HG03280 (cell line): ENCODE data around the gene DCANP1.

Experiments
- ATAC-seq: cut with Tn5 transposase; IDR thresholded peaks from one replicate; pipeline ENCODE4 v1.9.1; 2021; ENCODE audit warnings: mild to moderate bottlenecking, moderate library complexity; ENCODE audit not compliant: unreplicated experiment

The DCANP1 gene

GRCh38 chr5:135426102-135427082 lies 20.8 kb downstream of the DCANP1 start:
- peak; percentile 69 for ATAC-seq

DNA sequence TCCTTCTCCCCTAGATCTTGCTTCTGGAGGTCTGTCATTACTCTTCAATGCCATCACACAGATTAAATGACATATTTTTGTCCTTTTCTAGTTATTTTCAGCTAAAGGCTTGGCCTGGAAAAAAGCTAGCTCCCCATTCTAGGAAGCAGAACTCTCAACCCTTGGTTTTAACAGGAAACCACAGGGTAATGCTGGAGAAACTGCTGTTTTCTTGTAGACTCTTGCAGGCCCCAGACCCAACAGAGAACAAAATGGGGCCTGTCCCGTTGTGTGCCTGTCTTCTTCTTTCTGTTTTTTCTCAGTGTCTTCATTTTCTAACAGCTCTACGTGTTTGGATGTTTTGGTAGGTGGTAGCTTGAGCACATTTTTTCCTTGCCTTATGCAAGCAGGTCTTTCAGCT lies 21.5 kb downstream of the DCANP1 start:
- no peak for ATAC-seq

- ATAC-seq: no peak
These were observed 23.3 kb downstream of the DCANP1 start for GRCh38 chr5:135423846-135424168.

DNA sequence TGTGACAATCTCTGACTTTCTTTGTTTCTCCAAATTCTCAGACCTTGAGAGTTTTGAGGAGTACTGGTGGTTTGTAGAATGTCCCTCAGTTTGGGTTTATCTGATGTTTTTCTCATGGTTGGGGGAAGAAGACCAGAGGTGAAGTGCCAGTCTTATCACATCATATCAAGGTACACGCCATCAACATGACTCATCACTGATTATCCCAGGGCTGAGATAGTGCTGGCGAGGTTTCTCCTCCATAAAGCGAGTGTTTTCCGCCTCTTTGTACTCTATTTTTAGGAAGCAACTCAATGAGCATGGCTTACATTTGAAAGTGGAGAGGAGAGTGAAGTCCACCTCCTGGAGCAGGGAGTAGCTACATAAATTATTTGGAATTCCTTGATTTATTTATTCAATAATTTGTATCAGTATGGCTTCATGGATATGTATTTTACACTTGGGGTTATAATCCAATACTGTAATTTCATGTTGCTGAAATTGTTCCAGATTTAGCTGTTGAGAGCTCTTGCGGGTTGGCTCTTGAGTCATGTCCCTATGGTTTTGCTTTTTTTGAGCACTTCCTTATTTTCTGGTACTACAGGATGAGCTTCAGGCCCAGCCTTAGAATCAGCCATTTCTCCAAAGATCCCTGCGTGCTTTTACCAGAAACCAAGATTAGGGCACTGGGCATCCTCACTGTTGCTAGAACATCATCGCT lies 23.9 kb downstream of the DCANP1 start:
- no peak for ATAC-seq

- ATAC-seq: no peak
These were observed 24.7 kb downstream of the DCANP1 start for GRCh38 chr5:135422419-135422818.

- no peak for ATAC-seq
These were observed 30.1 kb downstream of the DCANP1 start for GRCh38 chr5:135417083-135417482.

DNA sequence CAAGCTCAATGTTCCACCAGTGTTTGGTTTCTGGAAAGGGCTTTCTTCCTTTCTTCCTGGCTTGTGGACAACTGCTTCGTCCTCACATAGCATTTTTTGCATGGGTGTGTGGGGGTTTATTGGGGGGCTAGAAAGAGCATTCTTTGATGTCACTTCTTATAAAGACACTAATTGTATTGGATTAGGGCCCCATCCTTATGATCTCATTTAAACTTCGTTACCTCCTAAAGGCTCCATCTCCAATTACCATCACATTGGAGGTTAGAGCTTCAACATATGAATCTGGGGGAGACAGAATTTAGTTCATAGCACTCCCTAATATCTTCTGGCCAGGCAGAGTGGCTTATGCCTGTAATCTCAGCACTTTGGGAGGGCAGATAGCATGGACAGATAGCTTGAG lies 42.1 kb downstream of the DCANP1 start:
- ATAC-seq: no peak

GRCh38 chr5:135402031-135402430 lies 45.1 kb downstream of the DCANP1 start:
- ATAC-seq: no peak

GRCh38 chr5:135400866-135401265 lies 46.3 kb downstream of the DCANP1 start:
- ATAC-seq: no peak

DNA sequence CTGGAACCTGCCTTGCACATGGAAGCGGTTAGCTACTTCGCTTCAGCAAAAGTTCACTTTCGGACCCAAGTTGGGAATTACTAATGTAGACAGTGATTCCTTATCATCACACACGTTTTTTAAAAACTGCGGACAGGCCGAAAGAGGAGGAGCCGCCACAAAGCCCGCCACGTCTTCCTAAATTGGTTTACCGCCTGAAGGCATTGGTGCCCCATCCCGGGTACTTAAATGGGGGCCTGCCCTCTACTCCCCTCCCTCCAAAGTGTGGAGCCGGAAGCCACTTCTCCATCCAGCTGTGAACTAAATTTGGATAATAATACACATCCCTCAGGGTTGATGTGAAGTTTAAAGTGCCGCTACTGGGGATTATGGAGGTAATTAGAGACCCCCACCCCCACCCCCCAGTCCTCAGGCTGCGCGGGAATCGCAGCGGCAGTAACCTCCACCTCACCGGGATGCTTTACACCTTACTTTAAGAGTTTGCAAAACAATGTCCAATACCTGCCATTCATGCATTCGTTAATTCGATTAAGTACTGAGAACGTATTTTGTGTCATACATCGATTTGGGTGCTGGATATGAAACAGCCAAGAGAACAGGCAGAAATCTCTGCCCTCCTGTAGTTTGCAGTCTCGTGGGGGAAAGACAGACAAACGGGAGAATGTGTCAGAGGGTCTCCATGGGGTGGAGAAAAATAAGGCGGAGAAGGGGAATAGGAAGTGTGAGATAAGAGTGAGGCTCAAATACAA lies 47.2 kb downstream of the DCANP1 start:
- no peak for ATAC-seq

GRCh38 chr5:135398855-135399793 lies 48.0 kb downstream of the DCANP1 start, which contains the start of gene MACROH2A1:
Gene MACROH2A1 (minus strand): TSS chr5:135399231. CDS start chr5:135389093, 10,138 bp downstream.
- peak; percentile 84 for ATAC-seq

DNA sequence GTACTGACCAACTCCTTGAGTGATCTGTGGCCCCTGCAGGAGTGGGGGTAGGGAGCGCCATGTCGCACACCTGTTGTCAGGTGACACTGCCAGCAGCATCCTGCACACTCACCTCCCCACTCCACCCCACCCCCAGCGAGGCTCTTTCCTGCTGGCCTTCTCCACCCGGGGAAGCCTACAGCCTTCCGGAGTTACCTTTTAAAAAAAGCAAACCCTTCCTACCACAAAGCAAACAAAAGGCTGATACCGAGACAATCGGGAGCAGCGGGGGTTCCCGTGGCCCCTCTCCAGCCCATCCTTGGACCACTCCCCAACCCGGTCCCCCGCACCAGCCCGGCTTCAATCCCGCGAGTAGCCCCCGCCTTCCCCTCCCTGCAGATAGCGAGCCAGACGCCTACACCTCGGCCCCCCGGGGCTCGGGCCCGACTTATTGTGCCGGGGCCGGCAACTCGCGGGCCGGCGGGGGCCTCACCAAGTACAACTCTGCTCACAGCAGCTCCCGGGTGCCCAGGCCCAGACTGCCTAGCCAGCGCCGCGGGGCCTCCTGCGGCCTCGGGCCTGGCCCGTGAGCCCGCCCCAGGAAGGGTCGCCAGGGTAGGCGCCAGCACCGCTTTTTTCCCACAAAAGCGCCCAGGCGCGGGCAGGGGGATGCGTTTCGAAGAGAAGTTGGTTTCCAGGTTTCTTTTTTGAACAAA lies 48.8 kb downstream of the DCANP1 start:
- peak; percentile 34 for ATAC-seq

DNA sequence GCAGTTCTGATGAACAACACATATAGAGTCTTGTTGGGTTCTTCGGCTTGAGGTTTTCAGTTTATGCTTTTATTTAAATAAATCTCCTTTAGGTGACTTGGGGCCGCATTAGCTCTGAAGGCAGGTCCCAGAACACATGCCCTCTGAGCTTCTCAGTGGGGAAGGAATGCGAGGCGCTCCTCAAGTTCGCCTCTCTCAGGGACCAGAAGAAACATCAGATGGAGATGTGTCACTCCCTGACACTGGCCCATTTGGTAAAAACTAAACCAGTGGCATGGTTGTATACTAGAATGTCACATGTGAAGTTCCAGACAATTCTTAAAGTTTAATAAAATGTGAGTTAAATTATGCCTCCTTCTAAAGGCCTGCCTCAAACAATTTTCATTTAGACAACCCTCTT lies 50.1 kb downstream of the DCANP1 start:
- no peak for ATAC-seq

DNA sequence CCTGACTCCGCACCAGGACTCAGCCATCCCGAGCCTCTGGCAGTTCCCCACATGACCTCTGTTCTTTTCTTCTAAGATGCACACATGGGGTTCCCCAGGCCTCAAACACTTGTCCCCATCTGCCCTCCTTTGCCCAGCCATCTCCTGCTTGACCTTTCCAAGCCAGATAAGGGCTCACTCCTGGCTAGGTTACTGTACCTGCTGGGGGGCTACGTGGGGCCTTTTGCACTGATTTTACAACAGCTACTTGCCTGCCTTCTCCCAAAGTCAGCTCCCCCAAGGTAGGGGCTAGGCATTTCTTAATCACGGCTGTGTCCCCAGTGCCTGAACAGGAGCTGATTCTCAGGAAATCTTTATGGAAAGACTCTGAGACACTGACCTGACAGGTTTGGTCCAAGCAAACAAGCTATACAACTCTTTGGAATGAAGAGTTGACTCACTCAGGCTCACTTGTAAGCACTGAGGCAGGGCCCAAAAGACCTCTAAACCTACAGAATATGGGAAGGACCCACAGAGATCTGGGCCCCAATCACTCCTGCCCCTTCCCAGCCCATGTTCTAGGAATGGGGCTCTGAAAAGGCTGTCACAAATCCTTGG lies 50.6 kb downstream of the DCANP1 start:
- ATAC-seq: no peak

GRCh38 chr5:135395866-135396265 lies 51.3 kb downstream of the DCANP1 start:
- ATAC-seq: no peak

GRCh38 chr5:135395451-135395850 lies 51.7 kb downstream of the DCANP1 start:
- no peak for ATAC-seq
